Endothelial cell of umbilical vein (primary cell): ENCODE data around the gene PRKAG2.

ENCODE experiments used
- EZH2 ChIP-seq: IDR thresholded peaks from 2 replicates; pipeline ENCODE4 v1.6.1; 2012; ENCODE audit warnings: borderline replicate concordance, low read depth, mild to moderate bottlenecking, moderate library complexity, low read length, inconsistent platforms; ENCODE audit not compliant: severe bottlenecking
- FOS ChIP-seq: IDR thresholded peaks from 2 replicates; pipeline ENCODE4 v1.6.1; 2011; ENCODE audit warnings: mild to moderate bottlenecking, low read length, moderate library complexity, borderline replicate concordance; ENCODE audit not compliant: insufficient read depth
- POLR2A ChIP-seq: IDR thresholded peaks from 2 replicates; pipeline ENCODE4 v1.6.1; 2012; ENCODE audit warnings: low read depth, mild to moderate bottlenecking, control low read depth, low read length
- TF ChIP-seq, protein P1 (sequence below), 2 donors: IDR thresholded peaks; 1 replicate in 1 of 2; 2 replicates in 1 of 2; pipeline ENCODE4 v1.5.1; 2011; ENCODE audit warnings: low read length in 2 of 2, mild to moderate bottlenecking in 2 of 2, moderate library complexity in 2 of 2, control low read depth in 1 of 2, inconsistent platforms in 1 of 2, low read depth in 1 of 2; ENCODE audit not compliant: insufficient read depth in 1 of 2; ENCODE audit errors: extremely low read depth in 1 of 2

GRCh38 chr7:151726652-151727578, 150.0 kb downstream of the PRKAG2 start:
- TF ChIP-seq, protein P1, sequence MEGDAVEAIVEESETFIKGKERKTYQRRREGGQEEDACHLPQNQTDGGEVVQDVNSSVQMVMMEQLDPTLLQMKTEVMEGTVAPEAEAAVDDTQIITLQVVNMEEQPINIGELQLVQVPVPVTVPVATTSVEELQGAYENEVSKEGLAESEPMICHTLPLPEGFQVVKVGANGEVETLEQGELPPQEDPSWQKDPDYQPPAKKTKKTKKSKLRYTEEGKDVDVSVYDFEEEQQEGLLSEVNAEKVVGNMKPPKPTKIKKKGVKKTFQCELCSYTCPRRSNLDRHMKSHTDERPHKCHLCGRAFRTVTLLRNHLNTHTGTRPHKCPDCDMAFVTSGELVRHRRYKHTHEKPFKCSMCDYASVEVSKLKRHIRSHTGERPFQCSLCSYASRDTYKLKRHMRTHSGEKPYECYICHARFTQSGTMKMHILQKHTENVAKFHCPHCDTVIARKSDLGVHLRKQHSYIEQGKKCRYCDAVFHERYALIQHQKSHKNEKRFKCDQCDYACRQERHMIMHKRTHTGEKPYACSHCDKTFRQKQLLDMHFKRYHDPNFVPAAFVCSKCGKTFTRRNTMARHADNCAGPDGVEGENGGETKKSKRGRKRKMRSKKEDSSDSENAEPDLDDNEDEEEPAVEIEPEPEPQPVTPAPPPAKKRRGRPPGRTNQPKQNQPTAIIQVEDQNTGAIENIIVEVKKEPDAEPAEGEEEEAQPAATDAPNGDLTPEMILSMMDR (IDR thresholded peaks at IDR 0.05; ENCODE audit: extremely low read depth in 1 of 2, insufficient read depth in 1 of 2, low read depth in 1 of 2, low read length in 2 of 2) = no peak
- no peak for TF ChIP-seq EZH2
- no peak for TF ChIP-seq FOS
- TF ChIP-seq POLR2A = no peak
